SK-N-SH treated with all-trans-retinoic acid at 6 μM for 48 hours (cell line): ENCODE results near the gene PQBP1.

Experiments
- ARNTL ChIP-seq: fragments of 450-650 bp; formaldehyde crosslinking; IDR thresholded peaks from 2 replicates; pipeline ENCODE4 v1.5.0; 2020; ENCODE audit warnings: low read depth, mild to moderate bottlenecking, moderate library complexity, borderline replicate concordance
- BACH2 ChIP-seq: fragments of 250-450 bp; sonication (Bioruptor Pico); IDR thresholded peaks from 2 replicates; pipeline ENCODE4 v1.9.0; 2021; ENCODE audit warnings: mild to moderate bottlenecking, borderline replicate concordance
- CREB5 ChIP-seq: fragments of 250-450 bp; sonication (Bioruptor Pico); IDR thresholded peaks from 2 replicates; pipeline ENCODE4 v1.5.1; 2020; ENCODE audit warnings: low read depth, mild to moderate bottlenecking, moderate library complexity
- ESRRG ChIP-seq: fragments of 250-450 bp; sonication (Bioruptor Pico); IDR thresholded peaks from 2 replicates; pipeline ENCODE4 v1.6.1; 2021; ENCODE audit warnings: mild to moderate bottlenecking
- RARB ChIP-seq: fragments of 250-450 bp; sonication (Bioruptor Pico); IDR thresholded peaks from 2 replicates; pipeline ENCODE4 v1.8.0; 2021; ENCODE audit warnings: mild to moderate bottlenecking, moderate library complexity
- TCF4 ChIP-seq: fragments of 250-450 bp; sonication (Bioruptor Pico); IDR thresholded peaks from 2 replicates; pipeline ENCODE4 v1.8.0; 2021; ENCODE audit warnings: mild to moderate bottlenecking, moderate library complexity, borderline replicate concordance
- TSHZ2 ChIP-seq: fragments of 250-450 bp; sonication (Bioruptor Pico); IDR thresholded peaks from 2 replicates; pipeline ENCODE4 v1.5.0; 2020; ENCODE audit warnings: mild to moderate bottlenecking, moderate library complexity
- ZC3H10 ChIP-seq: fragments of 250-450 bp; sonication (Bioruptor Pico); IDR thresholded peaks from 2 replicates; pipeline ENCODE4 v1.5.1; 2021; ENCODE audit warnings: mild to moderate bottlenecking, moderate library complexity
- ZFP30 ChIP-seq: fragments of 450-650 bp; formaldehyde crosslinking; IDR thresholded peaks from 2 replicates; pipeline ENCODE4 v1.5.0; 2022; ENCODE audit warnings: mild to moderate bottlenecking, moderate library complexity
- TF ChIP-seq, protein P1 (sequence below): fragments of 250-450 bp; sonication (Bioruptor Pico); IDR thresholded peaks from 2 replicates; pipeline ENCODE4 v1.8.0; 2020; ENCODE audit warnings: mild to moderate bottlenecking, moderate library complexity, borderline replicate concordance

DNA sequence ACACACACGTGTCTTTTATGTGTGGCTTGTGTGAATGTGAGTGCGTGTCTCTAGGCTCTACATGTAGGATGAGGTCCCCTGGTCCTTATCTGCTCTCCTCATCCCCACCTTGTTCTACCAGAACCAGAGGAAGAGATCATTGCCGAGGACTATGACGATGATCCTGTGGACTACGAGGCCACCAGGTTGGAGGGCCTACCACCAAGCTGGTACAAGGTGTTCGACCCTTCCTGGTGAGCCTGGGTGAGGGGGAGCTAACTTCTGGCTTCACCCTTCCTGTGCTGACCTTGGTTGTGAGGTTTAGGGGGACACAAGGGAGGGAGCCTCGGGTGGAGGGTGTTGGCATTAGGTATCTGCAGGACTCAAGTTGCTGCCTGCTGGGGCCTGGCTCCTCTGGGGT, 3.3 kb downstream of the PQBP1 start:
- no peak for TF ChIP-seq TCF4 (CRISPR knock-in tag)
- no peak for TF ChIP-seq ESRRG (CRISPR knock-in tag)
- TF ChIP-seq ARNTL (CRISPR knock-in tag), result no peak
- TF ChIP-seq ZFP30 (CRISPR knock-in tag), result no peak
- TF ChIP-seq BACH2 (CRISPR knock-in tag), result no peak
- TF ChIP-seq TSHZ2 (CRISPR knock-in tag), result no peak
- no peak for TF ChIP-seq ZC3H10 (CRISPR knock-in tag)
- TF ChIP-seq, protein P1, sequence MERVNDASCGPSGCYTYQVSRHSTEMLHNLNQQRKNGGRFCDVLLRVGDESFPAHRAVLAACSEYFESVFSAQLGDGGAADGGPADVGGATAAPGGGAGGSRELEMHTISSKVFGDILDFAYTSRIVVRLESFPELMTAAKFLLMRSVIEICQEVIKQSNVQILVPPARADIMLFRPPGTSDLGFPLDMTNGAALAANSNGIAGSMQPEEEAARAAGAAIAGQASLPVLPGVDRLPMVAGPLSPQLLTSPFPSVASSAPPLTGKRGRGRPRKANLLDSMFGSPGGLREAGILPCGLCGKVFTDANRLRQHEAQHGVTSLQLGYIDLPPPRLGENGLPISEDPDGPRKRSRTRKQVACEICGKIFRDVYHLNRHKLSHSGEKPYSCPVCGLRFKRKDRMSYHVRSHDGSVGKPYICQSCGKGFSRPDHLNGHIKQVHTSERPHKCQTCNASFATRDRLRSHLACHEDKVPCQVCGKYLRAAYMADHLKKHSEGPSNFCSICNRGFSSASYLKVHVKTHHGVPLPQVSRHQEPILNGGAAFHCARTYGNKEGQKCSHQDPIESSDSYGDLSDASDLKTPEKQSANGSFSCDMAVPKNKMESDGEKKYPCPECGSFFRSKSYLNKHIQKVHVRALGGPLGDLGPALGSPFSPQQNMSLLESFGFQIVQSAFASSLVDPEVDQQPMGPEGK (CRISPR knock-in tag), result no peak
- TF ChIP-seq CREB5 (CRISPR knock-in tag), result no peak
- no peak for TF ChIP-seq RARB
